G401.6 (cell line): ENCODE data around the gene TFF2.

Source experiments
- FAIRE-seq: peaks from 2 replicates; lab custom pipeline; 2012; peaks lifted over from hg19 to GRCh38; lab: Jason Lieb, UNC

Gene TFF2

GRCh38 chr21:42384156-42384945 is 33.6 kb upstream of the TFF2 start:
- no peak for FAIRE-seq

- no peak for FAIRE-seq
Observed at GRCh38 chr21:42383331-42383730, 32.5 kb upstream of the TFF2 start.

DNA sequence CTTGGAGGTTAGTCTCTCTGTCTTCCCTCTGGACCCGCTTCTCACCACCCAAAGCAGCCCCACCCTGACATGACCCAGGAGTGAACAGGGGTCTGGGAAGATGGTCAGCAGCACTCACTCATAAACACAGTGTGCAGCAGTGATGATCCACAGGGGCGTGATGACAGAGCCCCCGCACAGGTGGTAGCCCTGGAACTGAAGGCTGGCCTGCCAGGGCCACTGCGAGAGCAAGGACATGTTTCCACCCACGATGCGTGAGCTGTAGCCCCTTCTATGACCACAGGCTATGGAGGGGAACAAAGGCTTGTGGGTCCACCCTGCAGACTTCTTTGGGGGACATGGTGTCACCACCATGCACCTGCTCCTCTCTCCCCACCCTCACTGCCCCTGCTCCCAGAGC is 32.1 kb upstream of the TFF2 start:
- no peak for FAIRE-seq

DNA sequence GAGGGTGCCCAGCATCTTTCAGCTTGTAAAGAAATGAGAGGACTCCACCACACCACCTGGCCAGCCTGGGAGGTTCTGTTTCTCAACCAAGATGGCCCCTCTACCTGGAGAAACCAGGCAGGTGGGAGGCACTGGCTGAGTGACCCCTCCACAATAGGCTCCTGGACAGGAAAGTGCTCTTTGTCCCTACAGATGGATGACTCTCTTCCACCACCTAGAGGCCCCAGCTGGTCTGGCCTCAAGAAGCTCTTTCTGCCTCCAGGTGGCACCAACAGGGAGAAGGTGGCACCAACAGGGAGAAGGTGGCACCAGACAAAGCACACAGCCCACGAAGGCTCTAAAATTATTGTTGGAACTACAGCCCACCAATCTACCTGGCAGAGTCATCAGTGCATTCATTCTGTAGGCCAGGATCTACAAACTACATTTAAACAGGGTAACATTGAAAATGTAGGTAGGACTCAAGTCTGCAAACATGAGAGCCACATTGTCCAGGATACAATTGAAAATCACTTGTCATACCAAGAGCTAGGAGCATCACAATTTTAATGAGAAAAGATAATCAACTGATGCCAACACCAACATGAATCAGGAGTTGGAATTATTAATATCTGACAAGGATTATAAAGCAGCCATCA is 30.7 kb upstream of the TFF2 start:
- no peak for FAIRE-seq

- FAIRE-seq: no peak
Observed at GRCh38 chr21:42379426-42380215, 28.8 kb upstream of the TFF2 start.

- FAIRE-seq: no peak
Observed at GRCh38 chr21:42378418-42378817, 27.6 kb upstream of the TFF2 start.

DNA sequence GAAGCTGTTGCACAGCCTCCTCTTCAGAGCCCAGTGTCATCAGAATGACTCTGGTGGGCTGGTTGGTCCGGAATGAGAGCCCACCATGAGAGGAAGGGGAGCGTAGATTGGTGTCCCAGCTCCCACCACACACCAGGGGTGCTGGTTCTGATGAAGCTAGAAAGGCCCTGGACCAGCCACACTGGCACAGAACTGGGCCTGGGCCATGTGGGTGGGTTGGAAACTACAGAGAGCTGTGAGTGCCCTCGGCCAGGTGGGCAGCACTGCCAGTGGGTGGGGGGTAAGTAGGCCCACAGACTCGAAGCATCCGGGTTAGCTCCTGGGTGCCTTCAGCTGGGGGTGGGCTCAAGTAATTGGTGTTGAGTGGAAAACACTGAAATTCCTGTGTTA is 27.2 kb upstream of the TFF2 start:
- FAIRE-seq: no peak

DNA sequence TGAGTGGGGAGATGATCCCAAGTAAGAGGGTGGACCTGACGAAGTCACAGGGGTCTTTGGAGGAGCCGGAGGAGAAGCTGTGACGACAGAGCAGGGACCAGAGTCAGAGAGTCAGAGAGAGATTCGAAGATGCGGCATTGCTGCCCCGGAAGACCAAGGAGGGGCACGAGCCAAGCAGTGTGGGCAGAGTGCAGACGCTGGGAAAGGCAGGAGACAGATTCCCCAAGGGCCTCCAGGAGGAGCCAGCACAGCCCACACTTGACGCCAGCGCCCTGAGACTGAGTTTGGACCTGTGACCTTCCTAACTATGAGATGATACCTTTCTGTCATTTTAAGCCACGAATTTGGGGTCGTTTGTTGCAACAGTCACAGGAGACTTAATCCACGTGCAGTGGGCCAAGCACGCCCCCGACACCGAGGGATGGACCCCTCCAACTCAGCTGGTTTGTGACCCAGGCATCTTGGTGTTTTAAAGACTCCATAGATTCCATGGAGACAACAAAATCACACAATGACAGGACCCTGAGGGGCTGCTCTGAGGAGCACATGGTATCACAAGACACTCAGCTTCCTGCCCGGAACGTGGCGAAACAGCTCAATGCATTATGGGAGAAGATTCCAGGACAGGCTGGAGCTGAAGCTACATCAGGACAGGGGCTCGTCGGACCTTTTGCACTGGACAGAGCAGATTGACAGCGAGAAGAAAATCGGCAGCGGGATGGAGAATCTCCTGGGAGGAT is 26.6 kb upstream of the TFF2 start:
- no peak for FAIRE-seq

GRCh38 chr21:42376338-42376982 is 25.7 kb upstream of the TFF2 start:
- FAIRE-seq: no peak

DNA sequence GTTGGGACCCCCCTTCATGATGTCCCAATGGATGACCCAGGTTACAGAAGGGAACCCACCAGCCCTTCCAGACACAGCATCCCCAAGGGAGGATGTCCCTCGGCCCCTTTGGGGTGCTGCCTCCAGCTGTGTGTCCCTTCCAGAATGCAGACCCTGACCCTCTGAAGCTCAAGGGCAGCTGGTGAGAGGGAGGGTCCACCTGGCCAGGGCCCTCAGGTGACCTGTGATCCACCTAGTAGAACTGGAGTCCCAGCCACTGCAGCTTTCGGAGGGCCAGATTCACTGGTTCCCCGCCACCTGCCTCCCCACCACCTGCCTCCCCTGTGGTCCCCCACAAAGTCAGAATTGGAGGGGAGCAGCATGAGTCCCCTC is 25.2 kb upstream of the TFF2 start:
- no peak for FAIRE-seq

GRCh38 chr21:42375506-42375905 is 24.7 kb upstream of the TFF2 start:
- no peak for FAIRE-seq

GRCh38 chr21:42374864-42375499 is 24.2 kb upstream of the TFF2 start:
- FAIRE-seq: no peak

DNA sequence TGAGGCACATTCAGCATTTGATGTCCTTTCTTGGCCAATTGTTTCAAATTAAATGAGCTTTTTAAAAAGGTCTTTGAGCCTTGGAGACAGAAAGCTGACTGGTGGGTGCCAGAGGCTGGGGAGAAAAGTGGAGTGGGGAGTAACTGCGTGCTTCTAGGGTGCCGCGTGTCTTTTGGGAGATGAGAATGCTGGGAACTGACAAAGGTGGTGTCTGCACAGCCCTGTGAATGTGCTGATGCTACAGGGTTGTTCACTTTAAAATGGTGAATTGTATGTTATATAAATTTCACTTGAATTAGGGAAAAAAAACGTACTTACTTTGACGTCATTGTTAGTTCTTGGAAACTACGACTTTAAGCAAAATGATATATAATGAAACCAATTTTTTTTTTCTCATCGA is 23.7 kb upstream of the TFF2 start:
- FAIRE-seq: no peak

DNA sequence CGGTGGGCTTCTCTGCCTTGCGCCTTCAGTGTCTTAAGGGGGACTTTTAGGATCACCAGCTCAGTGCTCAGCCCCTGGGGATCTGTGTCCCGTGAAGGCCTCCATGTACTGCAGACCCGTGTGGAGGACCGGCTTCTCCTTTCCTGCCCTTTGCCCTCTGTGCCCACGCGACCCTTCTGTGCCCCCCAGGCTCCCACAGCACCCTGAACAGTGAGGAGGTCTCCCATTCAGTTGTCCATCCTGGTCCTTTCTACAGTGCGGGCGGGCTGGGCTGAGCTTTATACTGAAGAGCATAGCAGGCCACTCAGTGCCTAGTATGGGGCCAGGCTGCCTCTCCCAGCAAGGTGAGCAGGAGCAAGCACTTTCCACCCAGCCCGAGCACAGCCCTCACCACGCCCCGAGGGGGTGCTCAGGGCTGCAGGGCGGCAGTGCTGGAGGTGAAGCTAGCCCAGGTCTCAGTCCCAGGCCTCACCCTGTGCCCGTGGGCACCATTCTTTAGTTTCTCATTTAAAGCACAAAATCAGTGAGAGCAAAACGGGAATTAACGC is 23.2 kb upstream of the TFF2 start:
- no peak for FAIRE-seq

- no peak for FAIRE-seq
Observed at GRCh38 chr21:42373196-42373907, 22.6 kb upstream of the TFF2 start.

DNA sequence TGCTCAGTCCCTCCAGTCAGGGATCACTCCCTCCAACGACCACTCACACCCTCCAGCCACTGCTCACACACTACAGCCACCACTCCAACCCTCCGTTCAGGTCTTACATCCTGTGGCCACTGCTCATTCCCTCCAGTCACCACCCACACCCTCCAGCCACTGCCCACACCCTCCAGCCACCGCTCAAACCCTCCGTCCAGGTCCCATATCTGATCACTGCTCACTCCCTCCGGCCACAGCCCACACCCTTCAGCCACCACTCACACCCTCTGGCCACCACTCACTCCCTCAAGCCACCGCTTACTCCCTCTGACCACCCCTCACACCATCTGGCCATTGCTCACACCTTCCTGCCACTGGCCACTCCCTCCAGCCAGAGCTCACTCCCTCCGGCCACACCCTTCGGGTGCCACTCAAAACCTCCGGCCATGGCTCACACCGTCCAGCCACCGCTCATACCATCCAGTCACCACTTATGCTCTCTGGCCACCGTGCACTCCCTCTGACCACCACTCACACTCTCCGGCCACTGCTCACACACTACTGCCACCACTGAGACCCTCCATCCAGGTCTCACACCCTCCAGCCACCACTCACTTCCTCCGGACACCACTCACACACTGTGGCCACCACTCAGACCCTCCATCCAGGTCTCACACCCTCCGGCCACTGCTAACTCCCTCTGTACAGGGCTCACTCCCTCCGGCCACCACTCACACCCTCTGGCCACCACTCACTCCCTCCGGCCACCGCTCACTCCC is 20.3 kb upstream of the TFF2 start:
- no peak for FAIRE-seq

DNA sequence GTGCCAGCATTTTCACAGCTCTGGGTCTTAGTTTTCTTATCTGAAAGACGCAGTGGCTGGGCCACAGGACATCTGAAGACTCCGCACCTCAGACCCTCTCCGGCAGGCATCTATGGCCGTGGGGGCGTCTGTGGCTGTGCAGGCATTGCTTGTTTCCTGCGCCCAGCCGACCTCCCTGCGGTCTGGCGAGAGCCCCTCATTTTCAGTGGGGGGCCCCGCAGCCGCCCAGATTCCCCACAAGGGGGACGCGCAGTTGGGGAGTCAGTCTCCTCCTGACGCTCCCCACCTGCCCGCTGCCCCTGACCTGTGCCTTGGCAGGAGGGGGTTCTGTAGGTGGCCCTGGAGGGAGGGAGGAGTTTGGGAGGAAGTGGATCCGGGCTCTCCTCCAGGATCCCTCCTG is 19.0 kb upstream of the TFF2 start:
- no peak for FAIRE-seq

DNA sequence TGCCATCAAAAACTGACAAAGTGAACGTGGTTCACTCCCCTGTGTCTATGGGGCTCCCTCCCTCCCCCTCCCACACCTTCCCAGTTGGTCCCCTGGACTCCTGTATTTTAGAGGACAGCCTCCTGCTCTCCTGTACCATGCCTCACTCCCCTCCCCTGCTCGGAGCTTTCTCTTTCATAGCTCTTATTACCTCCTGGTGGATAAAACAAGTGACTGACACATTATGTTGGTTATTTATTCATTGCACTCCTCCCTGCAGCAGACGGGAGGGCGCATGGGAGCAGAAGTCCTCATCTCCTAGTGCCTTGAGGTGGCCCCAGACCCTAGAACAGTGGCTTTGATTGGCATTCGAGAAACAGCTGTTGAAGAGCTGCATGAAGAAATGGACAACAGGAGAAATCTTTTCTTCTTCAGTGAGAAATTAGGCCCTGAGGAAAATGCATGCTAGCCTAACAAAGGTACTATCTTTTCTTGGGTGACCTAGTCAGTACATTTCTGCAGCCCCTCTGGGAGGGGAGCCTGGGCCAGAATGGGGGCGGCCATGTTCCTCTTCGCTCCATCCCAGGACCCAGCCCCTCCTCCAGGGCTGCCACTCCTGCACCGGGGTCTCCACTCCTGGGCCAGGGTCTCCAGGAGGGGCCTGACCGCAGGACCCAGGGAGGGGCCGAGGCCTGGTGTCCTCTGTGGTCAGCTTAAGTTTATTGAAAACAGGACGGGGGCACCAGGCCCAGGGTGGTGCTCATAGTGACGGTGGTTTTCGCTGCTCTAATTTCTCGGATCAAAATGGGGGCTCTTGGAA is 16.8 kb upstream of the TFF2 start:
- no peak for FAIRE-seq
